Esophagus squamous epithelium (tissue), 5 donors: ENCODE data around the gene TSN. TPM values are rescaled to one million over a fixed set of nuclear protein-coding genes. Genes with fewer than 3 reads are reported as not detected.

ENCODE experiments used
- DNase-seq: peaks from one replicate; lab custom pipeline; 2025; lab: John Stamatoyannopoulos, UW
- H3K27ac ChIP-seq, 4 donors: fragments of 200-600 bp; sonication (generic); one replicate each; pipeline ENCODE4 v1.5.1; 2016 to 2019; ENCODE audit warnings: mild to moderate bottlenecking in 1 of 4
- H3K27me3 ChIP-seq, 4 donors: fragments of 200-600 bp; sonication (generic); 1 replicate in 3 of 4; 2 replicates in 1 of 4; pipeline versions ENCODE4 v1.5.1 to v1.6.0; 2017 to 2021; ENCODE audit warnings: antibody characterized with exemption in 1 of 4
- H3K36me3 ChIP-seq, 3 donors: fragments of 200-600 bp; sonication (generic); one replicate each; pipeline ENCODE4 v1.5.1; 2016 to 2019
- H3K4me1 ChIP-seq, 3 donors: fragments of 200-600 bp; sonication (generic); one replicate each; pipeline ENCODE4 v1.5.1; 2017 to 2019
- H3K4me3 ChIP-seq, 4 donors: fragments of 200-600 bp; sonication (generic); 1 replicate in 3 of 4; 2 replicates in 1 of 4; pipeline ENCODE4 v1.5.1; 2016 to 2019; ENCODE audit warnings: mild to moderate bottlenecking in 2 of 4, moderate library complexity in 1 of 4
- H3K9me3 ChIP-seq, 3 donors: fragments of 200-600 bp; sonication (generic); one replicate each; pipeline ENCODE4 v1.5.1; 2016 to 2019
- POLR2A ChIP-seq, 4 donors: fragments of 450-650 bp; IDR thresholded peaks; one replicate each; pipeline ENCODE4 v1.6.1; 2017; ENCODE audit warnings: antibody characterized with exemption in 4 of 4, mild to moderate bottlenecking in 4 of 4, moderate library complexity in 3 of 4
- WGBS, 2 donors: methylation state at CpG; one replicate each; pipeline ENCODE4 v1.1.5; 2018; 5-methylcytosine and 5-hydroxymethylcytosine counted together
- intact Hi-C: fragments of 100-400 bp; cut with DNase I; formaldehyde crosslinking; loops from one replicate; pipeline ENCODE4 v1.15.0; 2022
- total RNA-seq, 4 donors: library from RNA; depleted of rRNA; stranded (reverse); fragments of >200 nt; gene quantifications; one replicate each; pipeline ENCODE4 v1.1.0, GENCODE V29; 2016
- TF ChIP-seq, protein P1 (sequence below), 6 experiments: fragments of 450-650 bp in 4 of 6; fragments of 200-600 bp in 2 of 6; sonication (generic) in 2 of 6; IDR thresholded peaks; one replicate each; pipeline ENCODE4 v1.5.1; 2016 to 2019; ENCODE audit warnings: antibody characterized with exemption in 6 of 6, mild to moderate bottlenecking in 4 of 6, moderate library complexity in 4 of 6
- donor health status: DM: yes; HTN: yes; CAD: no.

TSN gene
- total RNA-seq, 4 donors from 2014 or later, result 27.0 to 38.9 (median 34.9) TPM

DNA sequence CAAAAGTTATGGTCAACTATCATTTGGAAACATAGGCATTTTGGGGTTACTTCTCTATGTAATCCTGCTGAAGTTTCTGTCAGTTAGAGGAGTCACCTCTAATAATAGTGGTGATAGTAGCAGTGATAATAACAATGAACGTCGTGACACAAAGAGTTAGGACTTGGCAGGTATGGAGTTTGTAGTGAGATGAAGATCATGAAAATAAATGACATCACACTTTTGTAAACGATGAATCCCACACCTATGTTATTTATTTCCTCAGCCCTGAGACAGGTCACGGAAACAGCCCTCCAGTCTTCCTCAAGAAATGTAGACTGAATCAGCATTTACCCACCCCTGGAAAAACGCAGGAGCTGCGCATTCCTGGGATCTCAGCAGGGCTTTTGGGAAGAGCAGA lies 38.8 kb downstream of the TSN start:
- Histone ChIP-seq H3K4me1 (no peaks in the 10 kb centered on the region), H3K27me3 (peaks cover 0 to 17% (median 0%) of the 10 kb centered on the region in 4 donors), H3K4me3 (no peak overlapping the region), H3K9me3 (no peaks in the 10 kb centered on the region), H3K36me3 (no peaks in the 10 kb centered on the region), H3K27ac (no peak overlapping the region)
- no peak for DNase-seq
- intact Hi-C loops, result no loop called here
- no peak for TF ChIP-seq POLR2A (IDR thresholded peaks at IDR 0.05)
- TF ChIP-seq, protein P1, sequence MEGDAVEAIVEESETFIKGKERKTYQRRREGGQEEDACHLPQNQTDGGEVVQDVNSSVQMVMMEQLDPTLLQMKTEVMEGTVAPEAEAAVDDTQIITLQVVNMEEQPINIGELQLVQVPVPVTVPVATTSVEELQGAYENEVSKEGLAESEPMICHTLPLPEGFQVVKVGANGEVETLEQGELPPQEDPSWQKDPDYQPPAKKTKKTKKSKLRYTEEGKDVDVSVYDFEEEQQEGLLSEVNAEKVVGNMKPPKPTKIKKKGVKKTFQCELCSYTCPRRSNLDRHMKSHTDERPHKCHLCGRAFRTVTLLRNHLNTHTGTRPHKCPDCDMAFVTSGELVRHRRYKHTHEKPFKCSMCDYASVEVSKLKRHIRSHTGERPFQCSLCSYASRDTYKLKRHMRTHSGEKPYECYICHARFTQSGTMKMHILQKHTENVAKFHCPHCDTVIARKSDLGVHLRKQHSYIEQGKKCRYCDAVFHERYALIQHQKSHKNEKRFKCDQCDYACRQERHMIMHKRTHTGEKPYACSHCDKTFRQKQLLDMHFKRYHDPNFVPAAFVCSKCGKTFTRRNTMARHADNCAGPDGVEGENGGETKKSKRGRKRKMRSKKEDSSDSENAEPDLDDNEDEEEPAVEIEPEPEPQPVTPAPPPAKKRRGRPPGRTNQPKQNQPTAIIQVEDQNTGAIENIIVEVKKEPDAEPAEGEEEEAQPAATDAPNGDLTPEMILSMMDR (IDR thresholded peaks at IDR 0.05), result no peak
- WGBS, 2 donors, result 77 to 86% methylated on average over 6 of the region's 6 CpGs

DNA sequence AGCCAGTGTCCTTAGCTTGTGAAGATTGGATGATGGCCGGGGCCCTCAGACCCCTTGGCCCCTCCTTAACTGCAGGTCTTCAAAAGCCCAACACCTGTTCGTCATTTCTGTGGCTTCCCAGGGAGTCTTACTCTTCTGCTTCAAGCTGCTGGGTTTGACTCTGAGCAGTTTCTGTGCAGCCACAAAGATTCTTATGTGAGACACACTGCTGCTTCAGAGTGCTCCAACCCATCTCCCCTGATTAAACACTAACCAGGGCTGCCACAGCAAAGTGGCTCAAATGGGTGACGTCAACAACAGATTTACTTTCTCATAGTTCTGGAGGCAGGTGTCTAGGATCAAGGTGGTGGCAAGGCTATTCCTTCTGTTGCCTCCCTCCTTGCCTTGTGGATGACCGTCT lies 40.8 kb downstream of the TSN start:
- H3K9me3 ChIP-seq, result peaks cover 0 to under 1% (median 0%) of the 10 kb centered on the region in 3 donors
- no peaks in the 10 kb centered on the region for H3K4me1 ChIP-seq
- intact Hi-C loops, result no loop called here
- no peaks in the 10 kb centered on the region for H3K36me3 ChIP-seq
- no peak overlapping the region for H3K27ac ChIP-seq
- TF ChIP-seq, protein P1 (IDR thresholded peaks at IDR 0.05), result no peak
- TF ChIP-seq POLR2A (IDR thresholded peaks at IDR 0.05), result no peak
- H3K4me3 ChIP-seq, result no peak overlapping the region
- peaks cover 0 to 13% (median 0%) of the 10 kb centered on the region in 4 donors for H3K27me3 ChIP-seq
- WGBS, 2 donors, result 73 to 80% methylated on average over 4 of the region's 4 CpGs
- DNase-seq, result no peak

DNA sequence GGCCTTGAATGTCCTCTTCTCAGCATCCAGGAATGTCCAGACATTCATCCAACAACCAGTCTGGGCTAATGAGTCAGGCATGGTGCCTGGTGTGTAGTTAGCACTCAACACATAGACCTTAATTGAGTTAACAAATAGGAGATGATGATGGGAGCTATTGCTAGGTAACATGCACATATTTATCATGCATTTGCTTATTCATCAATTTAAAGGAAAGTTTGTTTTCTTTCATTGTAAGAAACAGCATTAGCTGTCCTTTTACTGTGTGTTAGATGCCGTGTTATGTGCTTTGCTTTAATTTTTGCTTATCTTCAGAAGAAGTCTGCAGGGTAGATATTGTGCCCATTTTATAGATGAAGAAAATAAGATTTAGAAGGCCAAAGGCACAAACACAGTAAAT lies 43.2 kb downstream of the TSN start:
- H3K4me3 ChIP-seq, result no peak overlapping the region
- WGBS, 2 donors, result 89 to 90% methylated on average over 1 of the region's 1 CpG
- TF ChIP-seq POLR2A (IDR thresholded peaks at IDR 0.05), result no peak
- TF ChIP-seq, protein P1 (IDR thresholded peaks at IDR 0.05), result no peak
- no peak overlapping the region for H3K27ac ChIP-seq
- H3K27me3 ChIP-seq, result peaks cover 0 to 9% (median 0%) of the 10 kb centered on the region in 4 donors
- DNase-seq, result no peak
- H3K36me3 ChIP-seq, result no peaks in the 10 kb centered on the region
- H3K4me1 ChIP-seq, result no peaks in the 10 kb centered on the region
- intact Hi-C loops, result no loop called here
- peaks cover 0 to 6% (median 0%) of the 10 kb centered on the region in 3 donors for H3K9me3 ChIP-seq

DNA sequence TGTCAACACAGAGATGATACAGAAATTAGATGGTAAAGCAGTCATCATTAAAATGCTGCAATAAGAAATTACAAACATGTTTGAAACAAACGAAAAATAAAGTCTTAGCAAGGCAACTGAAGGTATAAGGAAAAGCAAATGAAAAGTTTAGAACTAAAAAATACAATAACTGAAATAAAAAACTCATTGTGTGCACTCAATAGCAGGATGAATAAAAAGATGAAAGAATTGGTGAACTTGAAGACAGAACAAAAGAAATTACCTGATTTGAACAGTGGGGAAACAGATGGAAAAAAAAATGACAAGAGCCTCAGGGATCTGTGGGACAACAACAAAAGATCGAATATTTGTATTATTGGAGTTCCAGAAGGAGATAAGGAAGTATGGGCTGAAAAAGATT lies 46.5 kb downstream of the TSN start:
- H3K27me3 ChIP-seq, result no peaks in the 10 kb centered on the region
- TF ChIP-seq, protein P1 (IDR thresholded peaks at IDR 0.05), result no peak
- TF ChIP-seq POLR2A (IDR thresholded peaks at IDR 0.05), result no peak
- no peak overlapping the region for H3K27ac ChIP-seq
- 51 to 61% methylated on average over 2 of the region's 2 CpGs for WGBS, 2 donors
- no peak overlapping the region for H3K4me3 ChIP-seq
- DNase-seq, result no peak
- intact Hi-C loops, result no loop called here
- H3K4me1 ChIP-seq, result no peaks in the 10 kb centered on the region
- no peaks in the 10 kb centered on the region for H3K36me3 ChIP-seq
- peaks cover 0 to 6% (median 0%) of the 10 kb centered on the region in 3 donors for H3K9me3 ChIP-seq

DNA sequence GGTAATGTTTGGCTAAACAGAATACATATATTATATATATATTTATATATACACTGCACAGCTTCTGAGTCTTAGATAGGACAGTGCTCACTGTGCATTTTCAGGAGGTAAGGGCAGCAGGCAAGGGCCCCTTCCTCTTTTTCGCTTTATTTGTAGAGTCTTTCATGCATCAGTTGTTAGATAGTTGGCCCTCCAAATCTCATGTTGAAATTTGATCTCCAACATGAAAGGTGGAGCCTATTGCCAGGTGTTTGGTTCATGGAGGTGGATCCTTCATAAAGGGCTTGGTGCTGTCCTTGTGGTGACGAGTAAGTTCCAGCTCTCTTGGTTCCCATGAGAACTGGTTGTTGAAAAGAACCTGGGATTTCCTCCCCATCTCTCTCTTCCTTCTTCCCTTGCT lies 48.1 kb downstream of the TSN start:
- H3K9me3 ChIP-seq, result peaks cover 0 to 6% (median 0%) of the 10 kb centered on the region in 3 donors
- no peaks in the 10 kb centered on the region for H3K27me3 ChIP-seq
- H3K27ac ChIP-seq, result no peak overlapping the region
- TF ChIP-seq, protein P1 (IDR thresholded peaks at IDR 0.05), result no peak
- no peak for TF ChIP-seq POLR2A (IDR thresholded peaks at IDR 0.05)
- WGBS, 2 donors, result 31 to 100% methylated on average over 1 to 2 of the region's 2 CpGs
- DNase-seq, result no peak
- no peaks in the 10 kb centered on the region for H3K36me3 ChIP-seq
- no peaks in the 10 kb centered on the region for H3K4me1 ChIP-seq
- intact Hi-C loops, result no loop called here
- H3K4me3 ChIP-seq, result no peak overlapping the region
